Amygdala (tissue), 56 donors: ENCODE measurements around the gene LYST.

ENCODE experiments used
- DNase-seq, 56 donors: peaks; one replicate each; lab custom pipeline; 2025; lab: John Stamatoyannopoulos, UW

The LYST gene

GRCh38 chr1:235735621-235736020 is 131.1 kb downstream of the LYST start:
- no peak for DNase-seq

GRCh38 chr1:235734335-235734734 is 132.4 kb downstream of the LYST start:
- DNase-seq: no peak

- DNase-seq: no peak
Measured at GRCh38 chr1:235730007-235730406, 136.7 kb downstream of the LYST start.

- no peak for DNase-seq
Measured at GRCh38 chr1:235726557-235726956, 140.1 kb downstream of the LYST start.

- no peak for DNase-seq
Measured at GRCh38 chr1:235725434-235725833, 141.3 kb downstream of the LYST start.

GRCh38 chr1:235724730-235725129 is 142.0 kb downstream of the LYST start:
- DNase-seq: no peak

- DNase-seq: no peak
Measured at GRCh38 chr1:235722858-235723257, 143.8 kb downstream of the LYST start.

GRCh38 chr1:235721982-235722381 is 144.7 kb downstream of the LYST start:
- DNase-seq: no peak

- DNase-seq: no peak
Measured at GRCh38 chr1:235720544-235720943, 146.2 kb downstream of the LYST start.

- DNase-seq: no peak
Measured at GRCh38 chr1:235714205-235714897, 152.4 kb downstream of the LYST start.

GRCh38 chr1:235712812-235713211 is 153.9 kb downstream of the LYST start:
- DNase-seq: no peak

GRCh38 chr1:235710687-235711086 is 156.0 kb downstream of the LYST start:
- no peak for DNase-seq

GRCh38 chr1:235709018-235709417 is 157.7 kb downstream of the LYST start:
- no peak for DNase-seq

GRCh38 chr1:235708390-235708962 is 158.2 kb downstream of the LYST start:
- no peak for DNase-seq

GRCh38 chr1:235703506-235703905 is 163.2 kb downstream of the LYST start:
- no peak for DNase-seq

GRCh38 chr1:235702412-235702811 is 164.3 kb downstream of the LYST start:
- DNase-seq: no peak

- DNase-seq: no peak
Measured at GRCh38 chr1:235697508-235697907, 169.2 kb downstream of the LYST start.

GRCh38 chr1:235689356-235689755 is 177.3 kb downstream of the LYST start:
- no peak for DNase-seq

GRCh38 chr1:235688096-235688495 is 178.6 kb downstream of the LYST start:
- DNase-seq: no peak

- DNase-seq: no peak
Measured at GRCh38 chr1:235683653-235684052, 183.1 kb downstream of the LYST start.

GRCh38 chr1:235682216-235682615 is 184.5 kb downstream of the LYST start:
- DNase-seq: no peak

- DNase-seq: no peak
Measured at GRCh38 chr1:235679644-235680043, 187.1 kb downstream of the LYST start.

GRCh38 chr1:235679005-235679404 is 187.7 kb downstream of the LYST start:
- no peak for DNase-seq
